GM12801 (cell line): ENCODE data around the gene CHPF.

Source experiments
- CTCF ChIP-seq: IDR thresholded peaks from one replicate; pipeline ENCODE4 v1.5.1; 2011; ENCODE audit warnings: control low read depth; ENCODE audit not compliant: insufficient read length; ENCODE audit errors: extremely low read depth

The CHPF gene

GRCh38 chr2:219538956-219539788, 4.4 kb downstream of the CHPF start:
- no peak for TF ChIP-seq CTCF

GRCh38 chr2:219538504-219538951, 5.1 kb downstream of the CHPF start:
- TF ChIP-seq CTCF = no peak

GRCh38 chr2:219537657-219538488, 5.7 kb downstream of the CHPF start:
- TF ChIP-seq CTCF = no peak

GRCh38 chr2:219536967-219537366, 6.6 kb downstream of the CHPF start:
- no peak for TF ChIP-seq CTCF

GRCh38 chr2:219536425-219536824, 7.2 kb downstream of the CHPF start:
- no peak for TF ChIP-seq CTCF

- no peak for TF ChIP-seq CTCF
These were observed 9.5 kb downstream of the CHPF start for GRCh38 chr2:219533930-219534661.

GRCh38 chr2:219532378-219532649, 11.3 kb downstream of the CHPF start:
- no peak for TF ChIP-seq CTCF
